Retinal pigment epithelial cell (primary cell): ENCODE measurements around the gene RALY.

Source experiments
- DNase-seq: peaks from one replicate; pipeline ENCODE4 v3.0.0-alpha.2; 2010; ENCODE audit warnings: low read depth
- H3K4me3 ChIP-seq: 2 replicates; pipeline ENCODE4 v1.5.1; 2011; ENCODE audit warnings: mild to moderate bottlenecking, low read length, control low read depth, moderate library complexity
- CTCF ChIP-seq: conservative IDR thresholded peaks from 2 replicates; pipeline ENCODE4 v1.5.1; 2011; ENCODE audit warnings: low read depth, low read length, control low read depth, inconsistent platforms

RALY gene

GRCh38 chr20:33963751-33964150 is 30.0 kb upstream of the RALY start:
- no peak for DNase-seq
- no peak for TF ChIP-seq CTCF
- H3K4me3 ChIP-seq, result no peak overlapping the region

- no peak for TF ChIP-seq CTCF
- no peak overlapping the region for H3K4me3 ChIP-seq
- DNase-seq, result no peak
Observed at GRCh38 chr20:33964441-33964840, 29.3 kb upstream of the RALY start.

- no peak overlapping the region for H3K4me3 ChIP-seq
- no peak for TF ChIP-seq CTCF
- DNase-seq, result no peak
Observed at GRCh38 chr20:33967126-33967525, 26.6 kb upstream of the RALY start.

- TF ChIP-seq CTCF, result no peak
- DNase-seq, result no peak
- H3K4me3 ChIP-seq, result no peak overlapping the region
Observed at GRCh38 chr20:33969563-33969962, 24.1 kb upstream of the RALY start.

- H3K4me3 ChIP-seq, result no peak overlapping the region
- TF ChIP-seq CTCF, result no peak
- no peak for DNase-seq
Observed at GRCh38 chr20:33970229-33970628, 23.5 kb upstream of the RALY start.

GRCh38 chr20:33971147-33971975 is 22.4 kb upstream of the RALY start:
- no peak for TF ChIP-seq CTCF
- H3K4me3 ChIP-seq, result no peak overlapping the region
- DNase-seq, result no peak

- no peak overlapping the region for H3K4me3 ChIP-seq
- no peak for TF ChIP-seq CTCF
- no peak for DNase-seq
Observed at GRCh38 chr20:33976959-33977358, 16.8 kb upstream of the RALY start.
